Activated CD8-positive, alpha-beta memory T cell treated with anti-CD3 and anti-CD28 coated beads, Interleukin-2, amount 10 ng/mL, durations not matched to agents 7 days and 5 days (primary cell): ENCODE data around the gene KHNYN. TPM values are rescaled to one million over a fixed set of nuclear protein-coding genes. Genes with fewer than 3 reads are reported as not detected.

ENCODE experiments used
- ATAC-seq: fragments of 150-1000 bp; cut with Tn5 transposase; one replicate; pipeline ENCODE4 v1.10.0; 2021; ENCODE audit warnings: moderate library complexity
- CTCF ChIA-PET: fragments of 350-600 bp; sonication (Branson Sonifier 250); formaldehyde crosslinking; loops from one replicate; lab custom pipeline; 2021; ENCODE audit warnings: antibody characterized with exemption; lab: Charles Lee
- DNase-seq: peaks from one replicate; pipeline ENCODE4 v3.0.0-alpha.2; 2020
- H3K27ac Mint-ChIP-seq: one replicate; pipeline ENCODE4 v1.8.0; 2021; ENCODE audit warnings: mild to moderate bottlenecking, mixed read lengths
- H3K27me3 Mint-ChIP-seq: one replicate; pipeline ENCODE4 v1.8.0; 2021; ENCODE audit warnings: mixed read lengths
- H3K36me3 Mint-ChIP-seq: one replicate; pipeline ENCODE4 v1.8.0; 2021; ENCODE audit warnings: mild to moderate bottlenecking, mixed read lengths
- H3K4me1 Mint-ChIP-seq: one replicate; pipeline ENCODE4 v1.8.0; 2021; ENCODE audit warnings: mixed read lengths
- H3K4me3 Mint-ChIP-seq: one replicate; pipeline ENCODE4 v1.8.0; 2021; ENCODE audit warnings: mild to moderate bottlenecking, moderate library complexity, mixed read lengths
- H3K9me3 Mint-ChIP-seq: one replicate; pipeline ENCODE4 v1.8.0; 2022; ENCODE audit warnings: low read depth, mixed read lengths
- total RNA-seq, 2 experiments: library from RNA; stranded (reverse); gene quantifications; one replicate each; pipeline ENCODE4 v1.2.3, GENCODE V29; 2021

Gene KHNYN
- total RNA-seq, 2 experiments from 2014 or later: 73.3 to 81.2 TPM

- Mint-ChIP-seq H3K4me1 (peaks cover 48% of the 10 kb centered on the region), H3K27me3 (no peaks in the 10 kb centered on the region), H3K36me3 (peaks cover 21% of the 10 kb centered on the region), H3K9me3 (no peaks in the 10 kb centered on the region), H3K4me3 (peak overlapping the region; percentile 89), H3K27ac (peak overlapping the region; percentile 96)
- CTCF ChIA-PET: interaction anchor here (0.6 to 16.8 kb wide), 54 partner anchors 9 to 1842 kb away, joined by 3 to 854 read pairs (median 4); partner anchors contain the start of genes ADCY4, CHMP4A, CIDEB and DCAF11
- DNase-seq (peak; percentile 95), ATAC-seq (peak; percentile 62)
Observed at GRCh38 chr14:24431569-24432258, 2.0 kb downstream of the KHNYN start.

GRCh38 chr14:24432259-24433131 lies 2.7 kb downstream of the KHNYN start:
- H3K4me3 Mint-ChIP-seq: no peak overlapping the region
- ATAC-seq: no peak
- peaks cover 26% of the 10 kb centered on the region for H3K36me3 Mint-ChIP-seq
- no peak for DNase-seq
- H3K27me3 Mint-ChIP-seq: no peaks in the 10 kb centered on the region
- no peaks in the 10 kb centered on the region for H3K9me3 Mint-ChIP-seq
- no peak overlapping the region for H3K27ac Mint-ChIP-seq
- CTCF ChIA-PET: interaction anchor here (0.6 to 16.8 kb wide), 43 partner anchors 9 to 318 kb away, joined by 3 to 854 read pairs (median 6); partner anchors contain the start of genes ADCY4, CHMP4A, CIDEB and DCAF11
- peaks cover 50% of the 10 kb centered on the region for H3K4me1 Mint-ChIP-seq

GRCh38 chr14:24434036-24434435 lies 4.3 kb downstream of the KHNYN start:
- peaks cover 37% of the 10 kb centered on the region for H3K36me3 Mint-ChIP-seq
- H3K27me3 Mint-ChIP-seq: no peaks in the 10 kb centered on the region
- no peak overlapping the region for H3K4me3 Mint-ChIP-seq
- ATAC-seq: no peak
- DNase-seq: no peak
- H3K27ac Mint-ChIP-seq: no peak overlapping the region
- CTCF ChIA-PET: interaction anchor here (1.0 to 16.8 kb wide), 3 partner anchors 12 to 104 kb away, joined by 3 to 854 read pairs (median 14); partner anchors contain the start of genes ADCY4 and RIPK3
- H3K4me1 Mint-ChIP-seq: peaks cover 61% of the 10 kb centered on the region
- H3K9me3 Mint-ChIP-seq: no peaks in the 10 kb centered on the region

- Mint-ChIP-seq H3K27me3 (no peaks in the 10 kb centered on the region), H3K36me3 (peaks cover 43% of the 10 kb centered on the region), H3K4me3 (no peak overlapping the region), H3K9me3 (no peaks in the 10 kb centered on the region), H3K27ac (no peak overlapping the region), H3K4me1 (peaks cover 62% of the 10 kb centered on the region)
- DNase-seq: no peak
- no peak for ATAC-seq
- CTCF ChIA-PET: interaction anchor here (1.0 to 16.8 kb wide), 4 partner anchors 13 to 164 kb away, joined by 3 to 854 read pairs (median 8); partner anchors contain the start of genes ADCY4, RABGGTA and RIPK3
Observed at GRCh38 chr14:24434676-24435075, 4.9 kb downstream of the KHNYN start.

- DNase-seq: no peak
- Mint-ChIP-seq H3K4me3 (no peak overlapping the region), H3K36me3 (peaks cover 44% of the 10 kb centered on the region)
Observed at GRCh38 chr14:24435192-24435810, 5.5 kb downstream of the KHNYN start.

GRCh38 chr14:24435998-24436354 lies 6.2 kb downstream of the KHNYN start:
- ATAC-seq: no peak
- H3K4me1 Mint-ChIP-seq: peaks cover 68% of the 10 kb centered on the region

More at GRCh38 chr14:24435192-24435810, 5.5 kb downstream of the KHNYN start:
- H3K4me1 Mint-ChIP-seq: peaks cover 63% of the 10 kb centered on the region
- no peaks in the 10 kb centered on the region for H3K9me3 Mint-ChIP-seq
- peak overlapping the region; percentile 26 for H3K27ac Mint-ChIP-seq
- CTCF ChIA-PET: interaction anchor here (1.0 to 16.8 kb wide), 13 partner anchors 10 to 239 kb away, joined by 3 to 854 read pairs (median 6); partner anchors contain the start of genes ADCY4, CIDEB, DHRS1 and NOP9
- no peak for ATAC-seq
- no peaks in the 10 kb centered on the region for H3K27me3 Mint-ChIP-seq

GRCh38 chr14:24436355-24437019 lies 6.7 kb downstream of the KHNYN start:
- Mint-ChIP-seq H3K36me3 (peaks cover 47% of the 10 kb centered on the region), H3K4me1 (peaks cover 68% of the 10 kb centered on the region), H3K27ac (peak overlapping the region; percentile 72), H3K27me3 (no peaks in the 10 kb centered on the region), H3K9me3 (no peaks in the 10 kb centered on the region), H3K4me3 (no peak overlapping the region)
- ATAC-seq (peak; percentile 45), DNase-seq (no peak)
- CTCF ChIA-PET: interaction anchor here (0.9 to 16.8 kb wide), 23 partner anchors 8 to 237 kb away, joined by 3 to 854 read pairs (median 3); partner anchors contain the start of genes ADCY4, CIDEB, DHRS1 and LTB4R

More at GRCh38 chr14:24435998-24436354, 6.2 kb downstream of the KHNYN start:
- peaks cover 50% of the 10 kb centered on the region for H3K36me3 Mint-ChIP-seq
- CTCF ChIA-PET: interaction anchor here (0.9 to 16.8 kb wide), 18 partner anchors 11 to 238 kb away, joined by 3 to 854 read pairs (median 5); partner anchors contain the start of genes ADCY4, CIDEB, DHRS1 and LTB4R
- no peak for DNase-seq
- H3K4me3 Mint-ChIP-seq: no peak overlapping the region
- no peaks in the 10 kb centered on the region for H3K27me3 Mint-ChIP-seq
- H3K9me3 Mint-ChIP-seq: no peaks in the 10 kb centered on the region
- no peak overlapping the region for H3K27ac Mint-ChIP-seq

GRCh38 chr14:24437020-24437735 lies 7.4 kb downstream of the KHNYN start:
- no peaks in the 10 kb centered on the region for H3K27me3 Mint-ChIP-seq
- peaks cover 69% of the 10 kb centered on the region for H3K4me1 Mint-ChIP-seq
- H3K27ac Mint-ChIP-seq: peak overlapping the region; percentile 72
- no peaks in the 10 kb centered on the region for H3K9me3 Mint-ChIP-seq
- peaks cover 43% of the 10 kb centered on the region for H3K36me3 Mint-ChIP-seq
- ATAC-seq (no peak), DNase-seq (no peak)
- CTCF ChIA-PET: interaction anchor here (0.8 to 16.8 kb wide), 21 partner anchors 9 to 237 kb away, joined by 3 to 854 read pairs (median 3); partner anchors contain the start of genes ADCY4, CIDEB, DHRS1 and LTB4R
- H3K4me3 Mint-ChIP-seq: no peak overlapping the region

- Mint-ChIP-seq H3K36me3 (peaks cover 44% of the 10 kb centered on the region), H3K4me1 (peaks cover 71% of the 10 kb centered on the region)
- DNase-seq: no peak
Observed at GRCh38 chr14:24437736-24438067, 7.9 kb downstream of the KHNYN start.

GRCh38 chr14:24438223-24439097 lies 8.7 kb downstream of the KHNYN start:
- DNase-seq (no peak), ATAC-seq (no peak)
- Mint-ChIP-seq H3K36me3 (peaks cover 38% of the 10 kb centered on the region), H3K4me3 (no peak overlapping the region), H3K9me3 (no peaks in the 10 kb centered on the region), H3K27ac (peak overlapping the region; percentile 72), H3K27me3 (peaks cover 2% of the 10 kb centered on the region), H3K4me1 (peaks cover 69% of the 10 kb centered on the region)
- CTCF ChIA-PET: interaction anchor here (0.8 to 16.8 kb wide), 6 partner anchors 8 to 109 kb away, joined by 3 to 854 read pairs (median 40); partner anchors contain the start of genes ADCY4, CBLN3, KHNYN and RIPK3

More at GRCh38 chr14:24437736-24438067, 7.9 kb downstream of the KHNYN start:
- peak overlapping the region; percentile 72 for H3K27ac Mint-ChIP-seq
- no peaks in the 10 kb centered on the region for H3K9me3 Mint-ChIP-seq
- H3K27me3 Mint-ChIP-seq: peaks cover 1% of the 10 kb centered on the region
- no peak for ATAC-seq
- CTCF ChIA-PET: interaction anchor here (0.8 to 16.8 kb wide), 12 partner anchors 9 to 236 kb away, joined by 3 to 854 read pairs (median 4); partner anchors contain the start of genes ADCY4, LTB4R, LTB4R2 and MDP1
- no peak overlapping the region for H3K4me3 Mint-ChIP-seq

- Mint-ChIP-seq H3K4me1 (peaks cover 71% of the 10 kb centered on the region), H3K4me3 (no peak overlapping the region), H3K9me3 (no peaks in the 10 kb centered on the region), H3K36me3 (peaks cover 38% of the 10 kb centered on the region), H3K27ac (no peak overlapping the region), H3K27me3 (peaks cover 2% of the 10 kb centered on the region)
- CTCF ChIA-PET: interaction anchor here (5.4 to 6.0 kb wide), 2 partner anchors 8 to 106 kb away, joined by 66 to 70 read pairs; partner anchors contain the start of genes ADCY4, CBLN3 and KHNYN
- DNase-seq (no peak), ATAC-seq (no peak)
Observed at GRCh38 chr14:24439257-24439656, 9.5 kb downstream of the KHNYN start.
